A673 (cell line): Measurements from ENCODE around the gene OR6A2. TPM values are rescaled to one million over a fixed set of nuclear protein-coding genes. Genes with fewer than 3 reads are reported as not detected.
A peak's percentile ranks its signal among the peaks of the same experiment; 100 is the strongest.
"Not testable (repeated sequence)": the region's sequence is repeated elsewhere in the genome, so short reads cannot be mapped to it uniquely, and the experiment has no call there.

ENCODE experiments used
- BruUV-seq: library from RNA; stranded (reverse); fragments of 400-500 nt; replicated peaks from 2 replicates; lab custom pipeline; 2021; lab: Mats Ljungman, UMichigan
- CTCF ChIA-PET: fragments of 300-600 bp; sonication (Branson Sonifier 250); formaldehyde crosslinking; loops from one replicate; lab custom pipeline; 2022; ENCODE audit warnings: antibody characterized with exemption; lab: Charles Lee
- POLR2A ChIA-PET: fragments of 300-600 bp; sonication (Branson Sonifier 250); formaldehyde crosslinking; loops from one replicate; lab custom pipeline; 2022; ENCODE audit warnings: antibody characterized with exemption; ENCODE audit not compliant: low non-redundant PET; lab: Charles Lee
- DNase-seq: peaks from one replicate; pipeline ENCODE4 v3.0.0-alpha.2; 2015; ENCODE audit warnings: low spot score
- H3K27ac ChIP-seq: fragments of 200-600 bp; sonication (generic); 2 replicates; pipeline ENCODE4 v1.5.1; 2016; ENCODE audit warnings: mixed run types, low read depth, mild to moderate bottlenecking, mixed read lengths, antibody characterized with exemption, low read length; ENCODE audit not compliant: poor library complexity, severe bottlenecking
- H3K27me3 ChIP-seq: fragments of 200-600 bp; sonication (generic); replicated peaks from 2 replicates; pipeline ENCODE4 v1.6.1; 2017; ENCODE audit warnings: mixed run types, low read depth, mild to moderate bottlenecking, mixed read lengths, antibody characterized with exemption, low read length; ENCODE audit not compliant: insufficient read depth, poor library complexity
- H3K36me3 ChIP-seq: fragments of 200-600 bp; sonication (generic); 2 replicates; pipeline ENCODE4 v1.6.1; 2016; ENCODE audit warnings: mixed run types, mild to moderate bottlenecking, mixed read lengths, antibody characterized with exemption, low read length; ENCODE audit not compliant: insufficient read depth, poor library complexity, severe bottlenecking
- H3K4me1 ChIP-seq: fragments of 200-600 bp; sonication (generic); 2 replicates; pipeline ENCODE4 v1.6.1; 2017; ENCODE audit warnings: mixed run types, mild to moderate bottlenecking, mixed read lengths, antibody characterized with exemption, low read length; ENCODE audit not compliant: insufficient read depth, poor library complexity, severe bottlenecking
- H3K4me3 ChIP-seq: fragments of 200-600 bp; sonication (generic); 2 replicates; pipeline ENCODE4 v1.5.1; 2016; ENCODE audit warnings: low read depth, mixed run types, mild to moderate bottlenecking, mixed read lengths, low read length; ENCODE audit not compliant: poor library complexity, severe bottlenecking
- H3K9me3 ChIP-seq: fragments of 200-600 bp; sonication (generic); 2 replicates; pipeline ENCODE4 v1.6.1; 2016; ENCODE audit warnings: mixed run types, low read depth, mild to moderate bottlenecking, mixed read lengths, antibody characterized with exemption, low read length; ENCODE audit not compliant: poor library complexity, severe bottlenecking
- CTCF ChIP-seq: fragments of 300-800, 200-600 bp; sonication (generic); conservative IDR thresholded peaks from 2 replicates; pipeline ENCODE4 v1.5.1; 2017; ENCODE audit warnings: low read depth, mild to moderate bottlenecking, antibody characterized with exemption, low read length, moderate library complexity, mixed read lengths
- EZH2 ChIP-seq: fragments of 200-600 bp; sonication (generic); IDR thresholded peaks from 2 replicates; pipeline ENCODE4 v1.6.1; 2017; ENCODE audit warnings: borderline replicate concordance, low read depth, mild to moderate bottlenecking, mixed read lengths, antibody characterized with exemption, low read length; ENCODE audit not compliant: poor library complexity, severe bottlenecking
- intact Hi-C: fragments of 100-400 bp; cut with micrococcal nuclease; formaldehyde crosslinking; loops from one replicate; pipeline ENCODE4 v1.10.0; 2022; ENCODE audit not compliant: unreplicated experiment
- total RNA-seq: library from RNA; stranded (reverse); gene quantifications from 2 replicates; pipeline ENCODE4 v1.2.3, GENCODE V29; 2021

Gene OR6A2
- total RNA-seq, 1 experiment from 2014 or later: not detected

GRCh38 chr11:6813656-6814055 lies 14.2 kb upstream of the OR6A2 start:
- DNase-seq: no peak
- Histone ChIP-seq H3K27ac (no peak overlapping the region), H3K9me3 (no peaks in the 10 kb centered on the region), H3K4me3 (no peak overlapping the region), H3K36me3 (no peaks in the 10 kb centered on the region), H3K27me3 (no peaks in the 10 kb centered on the region), H3K4me1 (no peaks in the 10 kb centered on the region)
- BruUV-seq: no TSS peak
- ChIA-PET CTCF (no interaction called here), POLR2A (no interaction called here)
- intact Hi-C loops: loop anchor here (5.0 kb wide), 1 partner anchor 879 kb away; no protein-coding TSS in a partner anchor
- TF ChIP-seq EZH2 (no peak), CTCF (no peak)

GRCh38 chr11:6812390-6813005 lies 13.0 kb upstream of the OR6A2 start:
- ChIA-PET POLR2A (no interaction called here), CTCF (interaction anchor here (0.7 to 1.2 kb wide), 4 partner anchors 26 to 878 kb away, joined by 3 read pairs; no protein-coding TSS in a partner anchor)

GRCh38 chr11:6801075-6801474 lies 1.6 kb upstream of the OR6A2 start:
- H3K27me3 ChIP-seq, CTCF ChIA-PET, H3K36me3 ChIP-seq, H3K27ac ChIP-seq, POLR2A ChIA-PET, H3K4me1 ChIP-seq, BruUV-seq, intact Hi-C loops, H3K9me3 ChIP-seq, DNase-seq, H3K4me3 ChIP-seq: not testable (repeated sequence)

More at GRCh38 chr11:6812390-6813005, 13.0 kb upstream of the OR6A2 start:
- H3K9me3 ChIP-seq: no peaks in the 10 kb centered on the region
- no peak overlapping the region for H3K27ac ChIP-seq
- intact Hi-C loops: loop anchor here (5.0 kb wide), 1 partner anchor 880 kb away; no protein-coding TSS in a partner anchor
- no TSS peak for BruUV-seq
- no peak overlapping the region for H3K4me3 ChIP-seq
- H3K36me3 ChIP-seq: no peaks in the 10 kb centered on the region
- peak; percentile 54 for DNase-seq
- H3K27me3 ChIP-seq: no peaks in the 10 kb centered on the region
- TF ChIP-seq EZH2 (no peak), CTCF (peak; percentile 84)
- no peaks in the 10 kb centered on the region for H3K4me1 ChIP-seq

- intact Hi-C loops: no loop called here
- ChIA-PET POLR2A (no interaction called here), CTCF (no interaction called here)
- Histone ChIP-seq H3K4me1 (no peaks in the 10 kb centered on the region), H3K9me3 (no peaks in the 10 kb centered on the region), H3K27ac (no peak overlapping the region), H3K36me3 (no peaks in the 10 kb centered on the region), H3K4me3 (no peak overlapping the region), H3K27me3 (no peaks in the 10 kb centered on the region)
- TF ChIP-seq CTCF: no peak
- TF ChIP-seq EZH2: no peak
- no TSS peak for BruUV-seq
- DNase-seq: no peak
Observed at GRCh38 chr11:6794639-6795038, 4.8 kb downstream of the OR6A2 start.
